ENCODE data around the gene TMEM63A.
"Not testable (repeated sequence)": the region's sequence is repeated elsewhere in the genome, so short reads cannot be mapped to it uniquely, and the experiment has no call there.

Gene TMEM63A

GRCh38 chr1:225908773-225909172 is 26.6 kb upstream of the TMEM63A start:
- DNase-seq (ENCODE audit: low spot score): no peak

GRCh38 chr1:225908013-225908640 is 25.9 kb upstream of the TMEM63A start:
- DNase-seq (ENCODE audit: low spot score): no peak

- DNase-seq (ENCODE audit: low spot score): no peak
These were observed 25.2 kb upstream of the TMEM63A start for GRCh38 chr1:225907341-225907740.

- DNase-seq (ENCODE audit: low spot score): no peak
These were observed 24.3 kb upstream of the TMEM63A start for GRCh38 chr1:225906467-225906866.

GRCh38 chr1:225903623-225904022 is 21.4 kb upstream of the TMEM63A start:
- no peak for DNase-seq (ENCODE audit: low spot score)

- DNase-seq (ENCODE audit: low spot score): no peak
These were observed 17.1 kb upstream of the TMEM63A start for GRCh38 chr1:225899044-225899925.

GRCh38 chr1:225897595-225898514 is 15.7 kb upstream of the TMEM63A start:
- DNase-seq (ENCODE audit: low spot score): no peak

- peak; percentile 62 for DNase-seq (ENCODE audit: low spot score)
These were observed 14.9 kb upstream of the TMEM63A start for GRCh38 chr1:225896937-225897549.

GRCh38 chr1:225896494-225896893 is 14.3 kb upstream of the TMEM63A start:
- DNase-seq (ENCODE audit: low spot score): no peak

GRCh38 chr1:225892307-225892706 is 10.1 kb upstream of the TMEM63A start:
- no peak for DNase-seq (ENCODE audit: low spot score)

- DNase-seq (ENCODE audit: low spot score): no peak
These were observed 9.2 kb upstream of the TMEM63A start for GRCh38 chr1:225891229-225891972.

- DNase-seq (ENCODE audit: low spot score): no peak
These were observed 8.4 kb upstream of the TMEM63A start for GRCh38 chr1:225890346-225891228.

GRCh38 chr1:225889743-225890142 is 7.6 kb upstream of the TMEM63A start:
- DNase-seq (ENCODE audit: low spot score): no peak

- DNase-seq (ENCODE audit: low spot score): no peak
These were observed 6.9 kb upstream of the TMEM63A start, which contains the start of gene LEFTY1 for GRCh38 chr1:225888898-225889601. Gene LEFTY1, minus strand, starts transcription at chr1:225889146. Its CDS starts 80 bp downstream, at chr1:225889066.

GRCh38 chr1:225888289-225888897 is 6.2 kb upstream of the TMEM63A start:
- no peak for DNase-seq (ENCODE audit: low spot score)

- not testable (repeated sequence) for DNase-seq (ENCODE audit: low spot score)
These were observed 5.5 kb upstream of the TMEM63A start for GRCh38 chr1:225887554-225888288.

- DNase-seq (ENCODE audit: low spot score): no peak
These were observed 4.8 kb upstream of the TMEM63A start for GRCh38 chr1:225887030-225887314.

Data from NAMALWA (cell line).